ENCODE data around the gene PARP2.
A peak's percentile ranks its signal among the peaks of the same experiment; 100 is the strongest.

Gene PARP2, protein sequence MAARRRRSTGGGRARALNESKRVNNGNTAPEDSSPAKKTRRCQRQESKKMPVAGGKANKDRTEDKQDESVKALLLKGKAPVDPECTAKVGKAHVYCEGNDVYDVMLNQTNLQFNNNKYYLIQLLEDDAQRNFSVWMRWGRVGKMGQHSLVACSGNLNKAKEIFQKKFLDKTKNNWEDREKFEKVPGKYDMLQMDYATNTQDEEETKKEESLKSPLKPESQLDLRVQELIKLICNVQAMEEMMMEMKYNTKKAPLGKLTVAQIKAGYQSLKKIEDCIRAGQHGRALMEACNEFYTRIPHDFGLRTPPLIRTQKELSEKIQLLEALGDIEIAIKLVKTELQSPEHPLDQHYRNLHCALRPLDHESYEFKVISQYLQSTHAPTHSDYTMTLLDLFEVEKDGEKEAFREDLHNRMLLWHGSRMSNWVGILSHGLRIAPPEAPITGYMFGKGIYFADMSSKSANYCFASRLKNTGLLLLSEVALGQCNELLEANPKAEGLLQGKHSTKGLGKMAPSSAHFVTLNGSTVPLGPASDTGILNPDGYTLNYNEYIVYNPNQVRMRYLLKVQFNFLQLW

DNA sequence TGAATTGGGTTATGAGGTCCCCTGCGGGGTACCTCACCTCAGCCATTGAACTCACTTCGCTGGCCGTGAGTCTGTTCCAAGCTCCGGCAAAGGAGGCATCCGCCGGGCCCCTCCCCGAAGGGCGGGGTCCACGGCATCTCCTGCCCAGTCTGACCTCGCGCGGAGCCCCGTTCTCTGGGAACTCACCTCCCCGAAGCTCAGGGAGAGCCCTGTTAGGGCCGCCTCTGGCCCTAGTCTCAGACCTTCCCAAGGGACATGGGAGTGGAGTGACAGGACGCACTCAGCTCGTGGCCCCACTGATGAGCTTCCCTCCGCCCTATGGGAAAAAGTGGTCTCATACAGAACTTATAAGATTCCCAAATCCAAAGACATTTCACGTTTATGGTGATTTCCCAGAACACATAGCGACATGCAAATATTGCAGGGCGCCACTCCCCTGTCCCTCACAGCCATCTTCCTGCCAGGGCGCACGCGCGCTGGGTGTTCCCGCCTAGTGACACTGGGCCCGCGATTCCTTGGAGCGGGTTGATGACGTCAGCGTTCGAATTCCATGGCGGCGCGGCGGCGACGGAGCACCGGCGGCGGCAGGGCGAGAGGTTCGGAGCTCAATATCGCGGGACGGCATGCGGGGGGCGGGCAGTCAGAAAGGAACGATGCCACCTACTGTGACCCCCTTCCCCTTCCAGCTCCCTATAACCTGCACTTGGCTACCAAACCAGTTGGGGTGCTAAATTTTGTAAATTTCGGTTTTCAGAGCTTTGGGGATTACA lies at the start of gene PARP2:
Gene PARP2, plus strand, starts transcription at position 544 of the 770 bp plus-strand sequence. Its CDS starts 7 bp downstream, at position 551.
- TF ChIP-seq, protein P1, sequence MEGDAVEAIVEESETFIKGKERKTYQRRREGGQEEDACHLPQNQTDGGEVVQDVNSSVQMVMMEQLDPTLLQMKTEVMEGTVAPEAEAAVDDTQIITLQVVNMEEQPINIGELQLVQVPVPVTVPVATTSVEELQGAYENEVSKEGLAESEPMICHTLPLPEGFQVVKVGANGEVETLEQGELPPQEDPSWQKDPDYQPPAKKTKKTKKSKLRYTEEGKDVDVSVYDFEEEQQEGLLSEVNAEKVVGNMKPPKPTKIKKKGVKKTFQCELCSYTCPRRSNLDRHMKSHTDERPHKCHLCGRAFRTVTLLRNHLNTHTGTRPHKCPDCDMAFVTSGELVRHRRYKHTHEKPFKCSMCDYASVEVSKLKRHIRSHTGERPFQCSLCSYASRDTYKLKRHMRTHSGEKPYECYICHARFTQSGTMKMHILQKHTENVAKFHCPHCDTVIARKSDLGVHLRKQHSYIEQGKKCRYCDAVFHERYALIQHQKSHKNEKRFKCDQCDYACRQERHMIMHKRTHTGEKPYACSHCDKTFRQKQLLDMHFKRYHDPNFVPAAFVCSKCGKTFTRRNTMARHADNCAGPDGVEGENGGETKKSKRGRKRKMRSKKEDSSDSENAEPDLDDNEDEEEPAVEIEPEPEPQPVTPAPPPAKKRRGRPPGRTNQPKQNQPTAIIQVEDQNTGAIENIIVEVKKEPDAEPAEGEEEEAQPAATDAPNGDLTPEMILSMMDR (IDR thresholded peaks at IDR 0.05; ENCODE audit: low read length, missing control alignments): no peak
- H3K4me3 ChIP-seq (replicated peaks; ENCODE audit: low read depth, low read length): peak within 1 kb of the TSS; percentile 94
- peak; percentile 100 for DNase-seq (ENCODE audit: low read depth)

DNA sequence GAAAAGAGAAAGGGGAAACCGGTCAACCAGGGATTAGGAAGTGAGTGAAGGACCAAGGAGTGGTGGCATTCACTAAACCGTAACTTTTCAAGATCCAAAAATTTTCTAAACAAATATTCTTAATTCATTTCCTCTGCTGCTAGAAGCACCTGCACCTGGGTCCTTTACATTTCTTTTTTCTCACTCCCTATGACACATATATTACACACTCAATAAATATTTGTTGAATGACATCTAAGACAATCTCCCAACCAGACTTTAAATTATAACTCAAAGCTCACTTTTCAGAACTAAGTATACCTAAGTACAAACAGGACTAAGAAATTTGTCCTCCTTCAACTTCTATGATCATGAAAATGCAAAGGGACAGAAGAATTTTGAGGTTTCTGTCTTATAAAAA lies 48.8 kb upstream of the PARP2 start:
- TF ChIP-seq, protein P1 (IDR thresholded peaks at IDR 0.05; ENCODE audit: low read length, missing control alignments): no peak
- no peak for DNase-seq (ENCODE audit: low read depth)
- H3K4me3 ChIP-seq (replicated peaks; ENCODE audit: low read depth, low read length): no peak overlapping the region

DNA sequence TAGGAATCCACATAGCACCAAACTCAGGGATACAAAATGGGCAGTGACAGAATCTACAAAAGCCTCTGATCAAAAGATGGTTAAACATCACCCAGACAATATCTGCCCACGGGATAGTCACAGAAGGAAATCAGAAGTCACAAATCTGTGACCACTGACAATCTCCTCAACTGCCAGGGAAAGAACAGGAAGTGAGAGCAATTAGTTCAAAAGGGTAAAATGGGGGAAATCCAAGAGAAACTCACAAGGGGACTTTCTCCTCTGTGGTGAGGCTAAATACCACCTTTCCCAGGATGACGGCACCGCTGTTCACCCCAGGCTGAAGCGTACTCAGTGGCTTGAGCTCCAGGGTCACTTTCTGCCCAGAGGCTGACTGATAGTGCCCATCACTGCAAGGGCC lies 48.4 kb upstream of the PARP2 start:
- TF ChIP-seq, protein P1 (IDR thresholded peaks at IDR 0.05; ENCODE audit: low read length, missing control alignments): no peak
- DNase-seq (ENCODE audit: low read depth): no peak
- H3K4me3 ChIP-seq (replicated peaks; ENCODE audit: low read depth, low read length): no peak overlapping the region

DNA sequence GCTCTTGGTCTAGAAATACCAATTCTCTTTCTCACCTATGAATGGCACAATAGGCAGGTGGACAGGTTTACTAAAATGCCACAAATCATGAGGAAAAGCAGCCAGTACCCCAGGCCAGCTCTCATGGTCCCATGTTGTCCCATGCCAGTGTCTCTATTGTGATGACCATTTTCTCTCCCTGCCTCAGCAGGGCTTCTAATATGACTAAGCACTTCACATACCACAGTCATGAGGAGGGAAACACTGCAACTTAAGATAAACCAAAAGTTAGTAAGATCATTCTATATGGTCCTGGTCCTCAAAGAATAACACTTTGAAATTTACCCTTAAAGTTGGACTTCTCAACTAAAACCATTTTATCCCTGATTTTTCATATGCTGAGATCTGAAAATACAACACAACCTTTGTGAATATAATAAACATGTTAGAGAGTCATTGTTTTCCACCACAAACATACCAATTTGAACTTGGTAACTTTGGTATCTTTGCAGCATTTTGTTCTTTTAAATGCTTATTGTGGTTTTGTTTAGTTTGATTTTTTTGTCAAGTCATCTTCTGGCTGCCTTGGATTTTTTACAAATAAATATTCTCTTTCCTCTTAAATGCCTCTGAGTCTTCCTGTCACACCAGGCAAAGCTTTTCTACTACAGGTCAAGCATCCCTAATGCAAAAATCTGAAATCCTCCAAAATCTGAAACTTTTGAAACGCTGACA lies 41.2 kb upstream of the PARP2 start:
- DNase-seq (ENCODE audit: low read depth): peak; percentile 27
- H3K4me3 ChIP-seq (replicated peaks; ENCODE audit: low read depth, low read length): no peak overlapping the region
- TF ChIP-seq, protein P1 (IDR thresholded peaks at IDR 0.05; ENCODE audit: low read length, missing control alignments): no peak

DNA sequence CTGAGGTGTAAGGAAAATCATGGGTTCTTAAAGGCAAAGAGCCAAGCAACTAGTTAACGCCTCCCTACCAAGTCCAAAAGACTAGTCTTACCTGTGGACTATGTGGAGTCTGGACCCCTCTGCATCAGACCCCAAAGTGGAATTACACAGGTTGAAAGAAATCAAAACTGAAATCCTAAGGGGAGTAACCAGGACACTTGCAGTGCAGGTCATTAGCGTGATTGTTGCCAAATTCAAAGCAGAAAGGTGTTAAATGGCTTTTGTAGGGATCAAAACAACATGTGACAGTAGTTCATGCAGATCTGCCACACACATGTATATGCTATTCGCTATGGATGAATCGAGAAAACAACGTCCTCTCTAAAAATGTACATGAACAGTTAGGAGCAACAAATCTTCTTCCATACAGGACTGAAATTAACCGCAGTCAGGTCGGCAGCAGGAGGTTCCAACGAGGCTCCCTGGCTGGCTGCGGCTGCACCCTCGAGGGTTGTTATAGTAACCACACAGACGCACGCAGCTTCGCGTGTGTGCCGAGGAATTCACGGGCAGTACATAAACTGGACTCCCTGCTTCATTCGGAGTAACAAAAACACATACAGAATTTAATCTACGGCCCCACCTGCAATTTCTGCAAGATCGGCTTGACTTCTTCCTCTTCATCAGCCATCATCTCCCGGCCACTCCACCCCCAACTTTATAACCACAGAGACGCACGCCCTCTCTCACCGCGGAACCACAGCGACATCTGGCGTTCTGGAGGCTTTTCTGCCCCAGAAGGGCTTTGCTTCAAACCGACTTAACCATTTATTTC lies 38.0 kb upstream of the PARP2 start, which contains the start of gene TTC5:
Gene TTC5, minus strand, starts transcription at position 687 of the 814 bp plus-strand sequence. Its CDS starts 14 bp downstream, at position 673.
- TF ChIP-seq, protein P1 (IDR thresholded peaks at IDR 0.05; ENCODE audit: low read length, missing control alignments): peak; percentile 98
- DNase-seq (ENCODE audit: low read depth): peak; percentile 95
- H3K4me3 ChIP-seq (replicated peaks; ENCODE audit: low read depth, low read length): peak within 1 kb of the TSS; percentile 84

DNA sequence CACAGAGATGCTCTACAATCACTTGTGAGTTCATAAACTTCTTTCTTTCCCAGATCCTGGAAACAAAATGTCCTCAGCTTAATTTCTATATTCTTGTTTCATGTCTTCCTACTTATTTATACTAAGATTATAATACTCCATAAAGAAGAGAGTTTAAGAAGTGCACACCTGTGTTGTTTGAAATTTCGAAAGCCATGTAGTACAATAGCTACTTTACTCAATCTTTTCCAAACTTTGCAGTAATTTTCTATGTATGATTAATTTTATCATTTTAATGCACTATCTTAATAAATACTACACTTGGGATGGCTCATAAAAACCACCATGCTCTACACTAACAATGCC lies 37.4 kb upstream of the PARP2 start:
- no peak for DNase-seq (ENCODE audit: low read depth)
- peak overlapping the region; percentile 84 for H3K4me3 ChIP-seq (replicated peaks; ENCODE audit: low read depth, low read length)
- TF ChIP-seq, protein P1 (IDR thresholded peaks at IDR 0.05; ENCODE audit: low read length, missing control alignments): no peak
